ENCODE measurements around the gene C1orf94.

Gene C1orf94

GRCh38 chr1:34263406-34263805, 86.7 kb downstream of the C1orf94 start:
- no peak for FAIRE-seq

GRCh38 chr1:34265396-34265795, 88.7 kb downstream of the C1orf94 start:
- FAIRE-seq: no peak

GRCh38 chr1:34266127-34266951, 89.6 kb downstream of the C1orf94 start:
- FAIRE-seq: no peak

- FAIRE-seq: no peak
Observed at GRCh38 chr1:34267326-34267725, 90.6 kb downstream of the C1orf94 start.

- no peak for FAIRE-seq
Observed at GRCh38 chr1:34268311-34268954, 91.7 kb downstream of the C1orf94 start.
